NCI-H526 (cell line): ENCODE results near the gene RFX7.
A peak's percentile ranks its signal among the peaks of the same experiment; 100 is the strongest.
"Not testable (repeated sequence)": the region's sequence is repeated elsewhere in the genome, so short reads cannot be mapped to it uniquely, and the experiment has no call there.

ENCODE experiments used
- DNase-seq, 2 experiments: peaks; one replicate each; lab custom pipeline; 2025; lab: John Stamatoyannopoulos, UW

Gene RFX7

DNA sequence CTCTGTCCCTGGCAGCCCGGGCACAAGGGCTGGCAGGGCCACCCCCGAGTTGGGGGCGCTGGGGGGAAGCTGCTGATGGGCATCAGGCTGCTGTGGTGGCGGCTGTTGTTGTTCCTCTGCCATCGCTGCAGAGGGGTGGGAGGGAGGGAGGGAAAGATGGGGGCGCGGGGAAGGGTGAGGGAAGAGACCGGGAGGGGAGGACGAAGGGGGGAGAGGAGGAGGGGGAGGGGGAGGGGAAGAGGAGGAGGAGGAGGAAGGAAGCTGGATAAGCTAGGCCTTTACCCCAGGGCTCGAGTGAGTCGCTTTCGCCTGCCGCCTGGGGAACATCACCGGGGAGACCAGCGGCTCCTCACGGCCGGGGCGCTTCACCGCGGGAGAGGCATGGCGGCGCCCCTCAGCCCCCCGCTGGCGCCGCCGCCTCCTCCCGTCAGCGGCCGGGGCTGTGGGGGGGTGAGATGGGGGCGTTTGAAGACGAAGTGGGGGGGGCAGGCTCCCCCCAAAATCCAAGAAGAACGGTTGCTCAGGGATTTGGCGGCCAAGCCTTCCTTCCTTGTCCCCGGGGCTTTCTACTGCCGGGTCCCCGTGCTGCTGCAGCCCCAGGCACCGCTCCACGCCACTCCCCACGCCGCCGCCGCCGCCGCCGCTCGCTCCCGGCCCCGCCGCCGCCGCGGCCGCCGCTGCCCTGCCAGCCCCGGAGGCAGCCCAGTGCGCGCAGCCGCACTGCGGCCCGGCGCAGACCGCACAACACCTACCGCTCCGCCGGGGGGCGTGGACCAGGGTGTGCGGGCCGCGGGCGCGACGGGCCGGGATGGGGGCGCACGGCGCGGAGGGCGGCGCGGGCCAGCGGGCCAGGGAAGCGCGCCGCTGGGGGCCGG lies at the start of gene RFX7:
RFX7 (minus strand) TSS at position 717 of the 875 bp plus-strand sequence; CDS start at position 123, 594 bp downstream.
- DNase-seq, result peak; percentile 32 to 92

DNA sequence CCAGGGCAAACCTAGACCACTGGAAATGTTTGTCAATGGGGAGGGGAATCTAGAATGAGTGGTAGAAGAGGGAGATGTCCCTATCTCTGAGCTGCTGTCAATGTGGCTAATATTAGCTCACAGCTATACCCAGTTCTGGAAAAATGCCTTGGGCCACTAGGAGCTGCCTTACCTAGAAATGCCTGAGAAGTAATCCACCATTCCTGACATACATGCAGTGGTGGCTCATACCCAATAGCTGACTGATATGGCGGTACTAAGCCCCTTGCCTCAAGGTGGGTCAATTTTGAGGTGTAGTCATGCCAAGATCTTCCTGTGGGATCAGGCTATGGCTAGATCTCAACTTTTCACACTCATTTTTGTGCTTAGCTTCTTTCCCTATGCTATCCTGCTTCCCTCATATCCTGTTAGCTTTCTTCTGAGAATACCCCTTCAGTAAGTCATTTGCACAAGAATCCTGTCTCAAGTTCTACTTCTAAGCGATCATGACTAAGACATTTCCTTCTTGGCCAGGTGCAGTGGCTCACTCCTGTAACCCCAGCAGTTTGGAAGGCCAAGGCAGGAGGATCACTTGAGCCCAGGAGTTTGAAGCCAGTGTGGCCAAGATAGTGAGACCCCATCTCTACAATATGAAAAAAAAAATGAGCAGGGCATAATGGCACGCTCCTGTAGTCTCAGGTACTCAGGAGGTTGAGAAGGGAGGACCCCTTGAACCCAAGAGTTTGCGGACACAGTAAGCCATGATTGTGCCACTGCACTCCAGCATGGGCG lies 49.1 kb upstream of the RFX7 start:
- DNase-seq, result no peak

DNA sequence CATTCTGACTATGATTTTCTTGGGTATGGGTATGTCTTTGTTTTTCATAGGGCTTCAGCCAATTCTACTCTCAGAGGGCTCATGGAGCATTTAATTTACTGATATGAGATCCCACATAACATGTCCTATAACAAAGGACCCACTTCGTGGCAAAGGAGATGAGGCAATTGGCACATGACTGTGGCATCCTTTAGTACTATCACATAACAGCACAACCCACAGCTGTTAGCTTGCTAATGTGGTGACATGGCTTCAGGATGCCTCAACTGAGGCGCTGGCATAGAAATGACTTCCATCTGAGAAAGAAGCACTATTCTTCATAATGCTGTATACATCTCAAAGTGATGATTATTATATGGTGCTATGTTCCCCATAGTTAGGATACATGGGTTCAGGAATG lies 48.1 kb upstream of the RFX7 start:
- no peak for DNase-seq

DNA sequence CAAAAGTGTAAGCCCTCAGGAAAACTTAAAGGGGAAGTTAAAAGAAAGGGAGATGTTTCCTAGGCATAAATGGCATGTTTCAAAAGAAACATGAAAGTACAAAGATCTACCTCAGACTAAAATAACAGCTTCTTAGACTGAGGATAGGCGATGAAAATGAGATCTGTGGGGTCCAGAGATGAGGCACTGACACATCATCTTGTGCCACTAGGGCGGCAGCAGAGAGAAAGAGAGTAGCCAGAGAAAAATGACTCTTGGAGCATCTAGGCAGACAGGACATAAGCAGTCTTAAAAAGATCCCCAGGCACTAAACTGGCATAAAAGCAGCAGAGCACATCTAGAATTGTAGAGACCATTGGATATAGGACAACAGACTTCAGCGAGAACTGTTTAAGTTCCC lies 42.5 kb upstream of the RFX7 start:
- peak in 1 of 2 experiments; percentile 0 for DNase-seq

DNA sequence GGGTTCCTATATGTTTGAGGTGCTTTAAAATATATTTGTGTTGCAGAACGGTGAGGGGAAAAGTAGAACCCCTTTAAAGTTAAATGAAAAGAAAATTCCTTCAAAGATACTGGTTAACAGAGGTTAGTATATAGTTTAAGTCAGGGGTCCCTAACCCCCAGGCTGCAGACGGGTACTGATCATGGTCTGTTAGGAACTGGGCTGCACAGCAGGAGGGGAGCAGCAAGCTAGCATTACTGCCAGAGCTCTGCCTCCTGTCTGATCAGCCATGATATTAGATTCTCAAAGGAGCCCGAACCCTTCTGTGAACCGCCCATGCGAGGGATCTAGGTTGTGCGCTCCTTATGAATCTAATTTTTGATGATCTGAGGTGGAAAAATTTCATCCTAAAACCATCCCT lies 37.5 kb upstream of the RFX7 start:
- DNase-seq, result no peak

DNA sequence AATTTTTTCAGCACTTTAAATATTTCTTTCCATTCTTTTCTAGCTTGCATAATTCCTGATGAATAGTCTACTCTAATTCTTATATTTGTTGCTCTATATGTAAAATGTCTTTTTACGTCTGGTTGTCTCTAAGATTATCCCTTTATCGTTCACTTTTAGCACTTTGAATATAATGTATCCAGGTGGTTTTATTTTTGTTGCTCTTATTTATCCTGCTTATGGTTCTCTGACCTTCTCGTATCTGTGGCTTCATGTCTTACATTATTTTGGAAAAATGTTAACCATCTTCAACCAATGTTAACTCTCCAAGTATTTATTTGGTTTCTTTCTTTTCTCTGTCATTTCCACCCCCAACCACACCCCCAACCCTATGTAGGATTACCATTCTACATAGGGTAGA lies 30.0 kb upstream of the RFX7 start:
- DNase-seq, result no peak

DNA sequence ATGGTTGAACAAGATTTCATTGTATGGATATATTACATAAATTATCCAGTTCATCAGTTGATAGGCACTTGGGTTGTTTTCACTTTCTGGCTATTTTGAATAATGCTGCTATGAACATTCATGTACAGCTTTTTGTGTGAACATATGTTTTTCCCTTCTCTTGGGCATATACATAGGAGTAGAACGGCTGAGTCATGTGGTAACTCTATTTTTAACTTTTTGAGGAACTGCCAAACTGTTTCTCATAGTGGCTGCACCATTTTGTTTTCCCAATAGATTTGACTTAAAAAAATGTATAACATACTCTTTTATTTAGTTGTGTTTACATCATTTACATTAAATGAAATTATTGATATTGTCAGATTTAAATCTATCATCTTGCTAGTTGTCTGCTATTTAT lies 28.8 kb upstream of the RFX7 start:
- no peak for DNase-seq

DNA sequence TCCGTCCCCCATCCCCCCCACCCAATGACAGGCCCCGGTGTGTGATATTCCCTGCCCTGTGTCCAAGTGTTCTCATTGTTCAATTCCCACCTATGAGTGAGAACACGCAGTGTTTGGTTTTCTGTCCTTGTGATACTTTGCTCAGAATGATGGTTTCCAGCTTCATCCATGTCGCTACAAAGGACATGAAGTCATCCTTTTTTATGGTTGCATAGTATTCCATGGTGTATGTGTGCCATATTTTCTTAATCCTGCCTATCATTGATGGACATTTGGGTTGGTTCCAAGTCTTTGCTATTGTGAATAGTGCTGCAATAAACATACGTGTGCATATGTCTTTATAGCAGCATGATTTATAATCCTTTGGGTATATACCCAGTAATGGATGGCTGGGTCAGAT lies 22.8 kb upstream of the RFX7 start:
- not testable (repeated sequence) for DNase-seq

DNA sequence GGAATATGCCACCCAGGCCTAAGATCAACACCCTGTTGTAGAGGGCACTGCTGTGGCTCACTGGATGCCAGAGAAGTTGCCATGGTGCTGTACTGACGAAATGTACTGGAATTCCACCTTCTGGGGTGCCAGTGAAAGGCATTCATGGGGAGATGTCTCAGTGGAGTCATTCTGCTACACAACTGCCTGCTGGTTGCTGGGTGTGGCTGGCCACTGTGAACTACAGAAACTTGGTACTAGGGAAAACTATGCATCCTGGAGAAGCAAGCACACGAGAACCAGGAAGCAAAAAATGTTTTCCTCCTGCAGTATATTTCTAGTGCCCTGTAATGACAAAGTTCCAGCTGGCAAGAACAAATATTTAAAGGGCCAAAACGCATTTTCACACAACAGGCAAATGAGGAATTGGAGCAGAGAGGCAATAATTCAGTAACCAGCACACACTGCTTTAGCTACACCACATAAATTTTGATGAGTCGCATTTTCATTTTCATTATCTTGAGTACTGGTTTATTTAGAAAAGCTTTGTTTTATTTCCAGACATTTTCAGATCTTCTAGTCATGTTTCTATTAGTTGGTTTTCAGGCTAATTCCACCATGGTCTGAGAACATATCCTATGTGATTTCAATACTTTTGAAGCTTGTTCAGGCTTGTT lies 18.3 kb upstream of the RFX7 start:
- DNase-seq, result peak in 1 of 2 experiments; percentile 16

DNA sequence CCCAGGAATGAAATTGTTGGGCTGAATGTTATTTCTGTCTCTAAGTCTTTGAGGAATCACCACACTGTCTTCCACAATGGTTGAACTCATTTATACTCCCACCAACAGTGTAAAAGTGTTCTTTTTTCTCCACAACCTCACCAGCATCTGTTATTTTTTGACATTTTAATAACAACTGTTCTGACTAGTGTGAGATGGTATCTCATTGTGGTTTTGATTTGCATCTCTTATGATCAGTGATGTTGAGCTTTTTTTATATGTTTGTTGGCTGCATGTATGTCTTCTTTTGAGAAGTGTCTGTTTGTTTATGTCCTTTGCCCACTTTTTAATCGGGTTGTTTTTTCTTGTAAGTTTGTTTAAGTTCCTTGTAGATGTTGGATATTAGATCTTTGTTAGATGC lies 13.6 kb upstream of the RFX7 start:
- DNase-seq, result peak; percentile 2 to 31

DNA sequence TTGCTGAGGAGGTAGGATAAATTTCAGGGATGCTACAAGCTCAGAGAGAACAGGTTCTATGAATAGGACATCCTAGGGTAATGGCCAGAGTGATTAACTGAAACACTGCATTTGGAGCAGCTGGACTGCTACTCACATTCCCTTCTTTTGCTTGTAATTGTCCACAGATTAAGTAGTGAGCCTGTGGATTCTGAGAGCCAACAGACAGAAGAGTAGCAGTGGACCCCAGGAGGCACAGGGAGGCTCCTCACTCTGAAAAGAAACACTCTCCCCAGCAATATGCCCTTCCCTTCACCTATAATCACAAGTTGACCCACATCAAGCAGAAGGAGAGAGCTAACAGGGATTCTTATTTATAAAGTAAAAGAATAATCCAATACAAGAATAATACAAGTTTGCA lies 10.6 kb upstream of the RFX7 start:
- no peak for DNase-seq

DNA sequence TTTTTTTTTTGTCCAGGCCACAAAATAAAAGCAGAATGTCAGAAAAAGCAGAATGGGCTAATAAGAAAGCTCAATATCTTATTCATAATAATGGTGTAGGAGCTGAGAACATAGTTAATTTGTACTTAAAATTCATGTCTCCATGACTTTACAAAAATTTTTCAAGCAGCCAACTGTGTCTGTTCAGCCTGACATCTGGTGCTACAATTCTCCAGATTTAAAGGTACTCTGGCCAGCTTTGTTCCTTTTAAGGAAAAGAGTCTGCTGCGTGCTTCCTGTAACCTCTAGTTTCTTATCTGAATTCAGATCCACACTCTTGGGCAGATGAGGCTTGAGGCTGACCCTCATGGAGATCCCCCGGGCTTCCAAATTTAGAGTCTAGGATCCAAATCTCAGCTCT lies 8.7 kb upstream of the RFX7 start:
- no peak for DNase-seq

DNA sequence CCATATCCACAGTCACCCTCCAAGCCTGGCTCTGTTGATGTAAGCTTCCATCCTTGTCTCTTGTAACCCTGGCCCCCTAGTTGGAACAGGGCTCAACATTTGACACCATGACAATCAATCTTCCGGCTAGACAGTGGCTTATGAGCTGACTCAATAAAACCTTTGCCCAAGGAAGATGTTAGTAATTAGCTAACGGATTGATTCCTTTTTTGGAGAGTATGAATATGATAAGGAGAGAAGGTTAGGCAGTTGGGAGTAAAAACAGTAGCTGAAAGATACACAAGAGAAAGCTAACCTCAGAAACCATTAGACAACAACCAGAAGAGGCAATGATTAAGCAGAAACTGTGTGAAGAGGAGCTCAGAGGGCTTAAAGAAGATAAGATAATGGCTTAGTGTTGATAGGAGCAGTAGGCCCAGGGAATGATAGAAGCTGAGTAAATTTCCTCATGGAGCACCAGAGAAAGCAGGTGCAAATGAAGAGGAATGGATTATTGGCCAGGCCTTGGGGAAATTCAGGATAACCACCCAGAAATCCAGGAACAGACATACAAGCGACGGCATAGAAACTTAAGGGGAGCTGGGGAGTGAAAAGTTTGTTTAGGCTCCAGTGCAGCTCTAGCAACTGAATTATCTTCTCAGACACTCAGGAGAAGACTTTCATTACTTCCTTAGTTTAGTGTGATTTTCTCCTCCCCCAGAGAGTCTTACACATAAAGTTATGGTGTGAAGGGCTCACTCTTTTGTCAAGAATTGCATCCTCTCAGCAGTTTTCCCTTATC lies 7.8 kb upstream of the RFX7 start:
- DNase-seq, result no peak

DNA sequence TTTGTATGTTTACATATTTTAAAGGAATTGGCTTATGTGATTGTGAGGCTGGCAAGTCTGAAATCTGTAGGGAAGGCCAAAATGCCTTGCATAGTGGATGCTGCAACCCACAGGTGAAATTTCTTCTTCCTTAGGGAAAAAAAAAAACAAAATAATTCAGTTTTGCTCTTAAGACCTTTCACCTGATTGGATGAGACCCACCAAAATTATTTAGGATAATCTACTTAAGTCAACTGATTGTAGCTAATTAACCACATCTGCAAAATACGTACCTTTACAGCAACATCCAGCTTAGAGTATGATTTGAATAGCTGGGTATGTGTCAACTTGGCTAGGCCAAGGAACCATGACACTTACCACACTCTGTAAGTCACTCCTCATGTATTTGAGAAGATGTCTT lies 6.9 kb upstream of the RFX7 start:
- no peak for DNase-seq

DNA sequence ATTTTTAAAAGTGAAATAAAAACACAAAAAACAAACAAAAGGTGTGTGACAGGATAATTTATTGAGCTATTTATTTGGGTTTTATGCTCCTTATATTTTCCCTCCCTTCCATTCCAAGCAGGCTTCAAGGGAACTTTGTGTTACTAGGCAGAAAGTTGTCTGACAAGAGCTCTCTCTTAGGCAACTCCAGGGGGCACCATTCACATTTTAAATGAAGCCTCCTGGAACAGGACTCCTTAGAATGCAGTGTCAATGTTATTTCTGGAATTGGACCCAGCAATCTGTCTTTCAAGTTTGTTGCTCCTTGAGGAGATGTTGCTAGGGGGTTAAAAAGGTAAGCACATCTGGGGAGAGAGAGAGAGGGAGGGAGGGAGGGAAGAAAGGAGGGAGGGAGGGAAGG lies 5.4 kb upstream of the RFX7 start:
- DNase-seq, result peak; percentile 52 to 75

DNA sequence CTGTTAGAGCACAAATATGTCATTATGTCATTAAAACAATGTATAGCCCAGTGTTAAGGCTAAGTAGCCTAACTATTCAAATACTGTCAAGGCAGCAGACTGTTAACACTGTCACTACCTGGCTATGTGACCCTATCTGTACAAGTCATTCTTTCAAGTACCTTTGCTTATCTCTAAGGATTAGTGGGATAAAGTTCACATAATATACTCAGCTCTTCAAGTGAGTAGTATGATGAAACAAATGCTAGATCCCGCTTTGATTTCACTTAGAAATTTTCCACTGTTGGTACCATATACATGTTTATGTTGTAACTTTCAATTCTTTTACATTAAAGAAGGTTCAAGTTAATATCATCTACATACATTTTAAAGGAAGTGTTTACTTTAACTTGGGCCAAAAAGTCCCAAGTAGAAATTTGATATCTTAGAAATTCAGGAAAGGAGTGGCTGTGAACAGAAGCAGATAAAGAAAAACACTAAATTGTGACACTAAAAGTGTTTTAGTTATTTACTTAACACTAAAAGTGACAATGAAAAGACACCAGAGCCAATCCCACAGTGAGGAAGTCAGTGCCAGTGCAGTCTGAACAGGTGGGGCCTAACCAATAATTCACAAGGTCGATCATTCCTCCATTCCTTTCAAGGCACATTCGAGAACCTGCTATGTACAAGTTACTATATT lies 4.8 kb upstream of the RFX7 start:
- no peak for DNase-seq

DNA sequence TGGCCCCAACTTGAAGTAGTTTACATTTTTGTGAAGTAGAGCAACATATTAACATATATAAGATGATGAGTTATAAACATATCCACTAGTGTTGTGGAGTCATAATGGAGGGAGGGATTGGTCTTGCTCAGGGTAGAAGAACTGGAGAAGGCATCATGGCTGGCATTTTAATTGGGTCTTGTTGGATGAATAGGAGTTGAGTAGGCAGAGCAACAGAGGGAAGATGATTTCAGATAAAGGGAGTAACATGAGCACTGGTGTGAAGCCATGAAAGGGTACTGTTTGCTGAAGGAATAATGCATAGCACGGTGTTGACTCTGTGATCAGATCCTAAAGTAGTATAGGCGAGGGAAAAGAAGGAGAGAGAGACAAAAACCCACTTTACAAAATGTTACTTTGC lies 3.6 kb upstream of the RFX7 start:
- DNase-seq, result no peak

DNA sequence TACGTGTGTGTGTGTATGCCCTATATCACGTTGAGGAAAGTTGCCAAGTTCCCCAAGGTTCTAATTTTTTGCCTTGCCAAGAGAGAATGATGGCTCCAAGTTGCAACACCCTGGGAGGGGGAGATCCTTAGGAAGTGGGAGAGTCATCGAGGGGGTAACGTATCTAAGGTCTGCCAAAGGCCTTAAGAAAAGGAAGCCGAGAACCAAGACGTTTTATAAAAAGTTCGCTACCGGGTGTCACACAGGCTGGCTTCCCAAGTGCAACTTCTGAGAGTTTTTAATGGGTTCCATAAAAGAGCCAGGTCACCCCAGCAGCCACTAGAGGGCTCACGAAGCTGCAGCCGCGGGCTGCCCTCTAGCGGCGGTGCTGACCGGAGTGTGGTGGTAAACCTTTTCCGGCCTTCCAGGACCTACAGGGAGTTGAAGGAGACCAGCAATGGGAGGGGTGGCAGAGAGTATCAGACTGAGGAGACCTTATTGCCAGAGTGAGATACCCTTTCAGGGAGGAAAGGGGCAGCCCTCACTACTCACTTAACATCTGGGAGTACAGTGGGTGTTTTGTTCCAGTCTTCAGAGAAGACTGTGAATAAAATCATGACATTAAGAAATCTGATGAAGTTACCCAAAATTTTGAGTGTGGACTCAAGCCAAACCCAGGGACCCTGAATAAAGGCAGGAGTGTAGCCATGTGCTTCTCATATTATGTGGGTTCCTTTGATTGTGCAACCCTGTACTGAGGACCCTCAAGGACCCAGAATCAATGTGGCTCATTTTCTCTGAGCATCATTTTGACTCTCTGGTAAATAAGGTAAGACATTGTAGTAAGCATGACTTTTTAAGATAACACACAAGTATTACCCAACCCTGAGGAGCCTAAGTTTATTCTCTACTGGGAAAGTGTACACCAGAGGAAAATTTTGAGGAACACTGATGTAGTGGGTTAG lies 2.5 kb upstream of the RFX7 start:
- DNase-seq, result peak; percentile 83 to 95

DNA sequence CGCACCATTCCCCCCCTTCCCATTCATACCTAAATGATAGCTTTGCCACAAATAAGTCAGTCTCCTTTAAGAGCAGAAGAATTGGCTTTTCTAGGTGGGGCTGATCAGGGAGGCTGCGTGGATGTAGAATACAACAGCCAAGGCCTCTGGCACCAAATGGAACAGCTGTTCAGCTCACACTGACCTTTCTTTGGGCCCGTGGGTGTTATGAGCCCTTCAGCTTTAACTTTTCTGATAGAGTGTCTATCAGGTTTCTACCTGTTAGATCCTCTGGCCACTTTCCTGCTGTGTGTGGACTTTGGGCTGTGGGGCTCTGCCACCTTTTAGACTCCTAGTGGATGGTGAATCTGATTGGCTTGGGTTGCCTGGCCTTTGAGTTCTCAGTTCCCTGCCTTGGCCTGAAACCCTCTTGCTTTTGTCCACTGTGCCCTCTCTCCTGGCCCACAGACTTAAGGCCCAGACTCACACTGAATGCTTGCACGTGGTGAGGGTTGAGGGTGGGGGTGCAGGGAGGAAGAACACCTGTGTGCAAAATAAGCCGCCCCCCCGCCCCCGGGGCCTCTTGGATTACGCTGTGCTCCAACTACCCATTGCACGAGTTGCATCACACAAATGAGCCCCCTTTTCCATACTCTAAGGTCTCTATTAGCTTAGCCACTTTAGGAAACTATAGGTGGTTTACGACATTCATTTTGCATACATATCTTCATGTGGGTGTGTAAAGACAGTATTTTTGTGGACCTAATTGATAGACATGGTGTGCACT lies 1.3 kb upstream of the RFX7 start:
- peak; percentile 20 to 60 for DNase-seq
